B cell (primary cell): ENCODE measurements around the gene ZFP36L1.

Experiments
- EZH2 ChIP-seq: IDR thresholded peaks from 2 replicates; pipeline ENCODE4 v1.6.1; 2012; ENCODE audit warnings: borderline replicate concordance, low read depth, mild to moderate bottlenecking, moderate library complexity, low read length; ENCODE audit not compliant: insufficient read depth, poor library complexity, severe bottlenecking
- TF ChIP-seq, protein P1 (sequence below): fragments of 200-600 bp; IDR thresholded peaks from one replicate; pipeline ENCODE4 v1.8.0; 2022; ENCODE audit warnings: antibody characterized with exemption, mild to moderate bottlenecking

- TF ChIP-seq, protein P1, sequence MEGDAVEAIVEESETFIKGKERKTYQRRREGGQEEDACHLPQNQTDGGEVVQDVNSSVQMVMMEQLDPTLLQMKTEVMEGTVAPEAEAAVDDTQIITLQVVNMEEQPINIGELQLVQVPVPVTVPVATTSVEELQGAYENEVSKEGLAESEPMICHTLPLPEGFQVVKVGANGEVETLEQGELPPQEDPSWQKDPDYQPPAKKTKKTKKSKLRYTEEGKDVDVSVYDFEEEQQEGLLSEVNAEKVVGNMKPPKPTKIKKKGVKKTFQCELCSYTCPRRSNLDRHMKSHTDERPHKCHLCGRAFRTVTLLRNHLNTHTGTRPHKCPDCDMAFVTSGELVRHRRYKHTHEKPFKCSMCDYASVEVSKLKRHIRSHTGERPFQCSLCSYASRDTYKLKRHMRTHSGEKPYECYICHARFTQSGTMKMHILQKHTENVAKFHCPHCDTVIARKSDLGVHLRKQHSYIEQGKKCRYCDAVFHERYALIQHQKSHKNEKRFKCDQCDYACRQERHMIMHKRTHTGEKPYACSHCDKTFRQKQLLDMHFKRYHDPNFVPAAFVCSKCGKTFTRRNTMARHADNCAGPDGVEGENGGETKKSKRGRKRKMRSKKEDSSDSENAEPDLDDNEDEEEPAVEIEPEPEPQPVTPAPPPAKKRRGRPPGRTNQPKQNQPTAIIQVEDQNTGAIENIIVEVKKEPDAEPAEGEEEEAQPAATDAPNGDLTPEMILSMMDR, result no peak
- TF ChIP-seq EZH2, result no peak
Measured at GRCh38 chr14:68762953-68763764, 29.7 kb downstream of the ZFP36L1 start.
